SJCRH30 (cell line): Measurements from ENCODE around the gene GABARAPL1. TPM values are rescaled to one million over a fixed set of nuclear protein-coding genes. Genes with fewer than 3 reads are reported as not detected.
A peak's percentile ranks its signal among the peaks of the same experiment; 100 is the strongest.

ENCODE experiments used
- DNase-seq, 2 experiments: peaks; one replicate each; pipeline ENCODE4 v3.0.0-alpha.2; 2015 to 2020
- H3K27ac ChIP-seq: fragments of 250-450 bp; sonication (Bioruptor Pico); 2 replicates; pipeline ENCODE4 v1.5.1; 2020; ENCODE audit warnings: mild to moderate bottlenecking, moderate library complexity
- H3K27me3 ChIP-seq: fragments of 250-450 bp; sonication (Bioruptor Pico); 2 replicates; pipeline ENCODE4 v1.5.1; 2020; ENCODE audit warnings: mild to moderate bottlenecking, moderate library complexity
- H3K36me3 ChIP-seq: fragments of 250-450 bp; sonication (Bioruptor Pico); 2 replicates; pipeline ENCODE4 v1.5.1; 2020; ENCODE audit warnings: mild to moderate bottlenecking, moderate library complexity
- H3K4me1 ChIP-seq: fragments of 250-450 bp; sonication (Bioruptor Pico); 2 replicates; pipeline ENCODE4 v1.5.1; 2020; ENCODE audit warnings: mild to moderate bottlenecking, moderate library complexity
- H3K4me3 ChIP-seq: fragments of 250-450 bp; sonication (Bioruptor Pico); 2 replicates; pipeline ENCODE4 v1.5.1; 2020; ENCODE audit warnings: mild to moderate bottlenecking, moderate library complexity
- H3K9me3 ChIP-seq: fragments of 250-450 bp; sonication (Bioruptor Pico); replicated peaks from 2 replicates; pipeline ENCODE4 v1.5.1; 2020; ENCODE audit warnings: mild to moderate bottlenecking, moderate library complexity
- total RNA-seq: library from RNA; depleted of rRNA; stranded (reverse); fragments of >200 nt; shearing (Covaris generic); gene quantifications from 2 replicates; pipeline ENCODE4 v1.2.3, GENCODE V29; 2014

The GABARAPL1 gene
- total RNA-seq, 1 experiment from 2014 or later: 35.0 TPM

DNA sequence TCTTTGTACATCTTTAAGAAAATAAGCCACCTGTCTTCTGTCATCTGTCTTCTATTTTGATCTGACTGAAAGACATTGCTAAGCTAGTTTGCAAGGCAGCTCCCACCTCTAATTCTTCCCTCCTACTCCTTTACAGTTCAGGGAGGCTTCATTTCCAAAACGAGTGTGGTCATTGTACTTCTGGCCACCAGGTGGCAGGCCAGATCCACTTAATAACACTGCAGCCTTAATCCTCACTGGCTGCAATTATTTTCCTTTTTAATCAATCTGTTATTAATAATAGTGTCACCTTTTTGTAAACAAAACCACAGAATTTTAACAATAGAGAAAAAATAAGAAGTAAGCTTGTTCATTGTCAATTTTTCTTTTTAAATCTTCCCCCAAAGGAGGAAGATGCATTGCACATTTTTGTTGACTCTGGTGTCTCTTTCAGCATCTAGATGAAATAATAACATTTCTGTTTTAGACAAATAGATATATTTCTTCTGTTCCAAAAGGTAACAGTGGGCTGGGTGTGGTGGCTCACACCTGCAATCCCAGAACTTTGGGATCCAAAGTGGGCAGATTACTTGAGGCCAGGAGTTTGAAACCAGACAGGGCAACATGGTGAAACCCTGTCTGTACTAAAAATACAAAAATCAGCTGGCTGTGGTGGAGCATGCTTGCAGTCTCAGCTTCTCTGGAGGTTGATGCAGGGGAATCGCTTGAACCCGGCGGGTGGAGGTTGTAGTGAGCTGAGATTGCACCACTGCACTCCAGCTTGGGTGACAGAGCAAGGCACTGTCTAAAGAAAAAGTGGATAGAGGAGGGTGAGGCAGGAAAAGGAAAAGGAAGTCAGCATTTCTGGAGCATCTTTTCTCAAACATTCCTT lies 23.3 kb downstream of the GABARAPL1 start:
- Histone ChIP-seq H3K27me3 (no peaks in the 10 kb centered on the region), H3K36me3 (no peaks in the 10 kb centered on the region), H3K9me3 (no peaks in the 10 kb centered on the region), H3K4me1 (no peaks in the 10 kb centered on the region), H3K4me3 (no peak overlapping the region), H3K27ac (no peak overlapping the region)
- DNase-seq: peak in 1 of 2 experiments; percentile 61

GRCh38 chr12:10236720-10237119 lies 24.0 kb downstream of the GABARAPL1 start:
- Histone ChIP-seq H3K4me1 (no peaks in the 10 kb centered on the region), H3K9me3 (no peaks in the 10 kb centered on the region), H3K27me3 (no peaks in the 10 kb centered on the region), H3K4me3 (no peak overlapping the region), H3K36me3 (no peaks in the 10 kb centered on the region), H3K27ac (no peak overlapping the region)
- DNase-seq: no peak

DNA sequence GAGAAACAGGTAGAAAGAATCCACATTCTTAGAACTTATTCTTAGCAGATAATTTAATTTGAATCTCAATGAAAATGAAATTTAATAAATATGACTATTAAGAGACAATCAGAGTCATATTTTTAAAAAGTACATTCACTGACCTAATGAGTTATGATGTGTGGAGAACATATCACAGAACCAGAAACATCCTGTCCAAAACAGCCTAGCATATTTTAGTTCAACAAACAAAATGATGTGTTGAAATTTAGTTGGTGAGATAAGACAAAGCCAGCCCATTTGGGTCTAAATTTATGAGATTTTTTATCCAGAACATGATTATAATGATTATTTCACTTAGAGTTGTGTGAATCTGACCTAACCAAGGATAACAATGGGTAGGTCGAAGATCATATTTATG lies 25.8 kb downstream of the GABARAPL1 start:
- DNase-seq: no peak
- Histone ChIP-seq H3K9me3 (no peaks in the 10 kb centered on the region), H3K27ac (no peak overlapping the region), H3K27me3 (no peaks in the 10 kb centered on the region), H3K4me3 (no peak overlapping the region), H3K4me1 (no peaks in the 10 kb centered on the region), H3K36me3 (no peaks in the 10 kb centered on the region)

- no peak for DNase-seq
- Histone ChIP-seq H3K36me3 (no peaks in the 10 kb centered on the region), H3K27me3 (no peaks in the 10 kb centered on the region), H3K9me3 (no peaks in the 10 kb centered on the region), H3K4me3 (no peak overlapping the region), H3K27ac (no peak overlapping the region), H3K4me1 (no peaks in the 10 kb centered on the region)
Observed at GRCh38 chr12:10241290-10241689, 28.6 kb downstream of the GABARAPL1 start.

- DNase-seq: no peak
- no peak overlapping the region for H3K4me3 ChIP-seq
- no peaks in the 10 kb centered on the region for H3K36me3 ChIP-seq
- no peaks in the 10 kb centered on the region for H3K4me1 ChIP-seq
- H3K27me3 ChIP-seq: no peaks in the 10 kb centered on the region
- H3K27ac ChIP-seq: no peak overlapping the region
- H3K9me3 ChIP-seq: no peaks in the 10 kb centered on the region
Observed at GRCh38 chr12:10241727-10242126, 29.1 kb downstream of the GABARAPL1 start.

DNA sequence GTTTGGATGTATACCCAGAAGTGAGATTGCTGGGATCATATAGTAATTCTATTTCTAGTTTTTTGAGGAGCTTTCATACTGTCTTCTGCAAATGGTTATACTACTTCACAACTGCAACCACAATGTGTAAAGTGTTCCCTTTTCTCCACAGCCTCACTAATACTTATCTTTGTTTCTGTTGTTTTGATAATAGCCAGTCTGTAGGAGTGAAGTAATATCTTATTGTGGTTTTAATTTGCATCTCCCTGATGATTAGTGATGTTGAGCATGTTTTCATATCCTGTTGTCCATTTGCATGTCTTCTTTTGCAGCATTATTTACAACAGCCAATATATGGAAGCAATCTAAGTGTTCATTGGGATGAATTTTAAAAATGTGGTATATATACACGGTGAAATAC lies 29.9 kb downstream of the GABARAPL1 start:
- no peaks in the 10 kb centered on the region for H3K4me1 ChIP-seq
- H3K36me3 ChIP-seq: no peaks in the 10 kb centered on the region

GRCh38 chr12:10243818-10244520 lies 31.3 kb downstream of the GABARAPL1 start:
- H3K27me3 ChIP-seq: no peaks in the 10 kb centered on the region
- no peak for DNase-seq
- H3K4me3 ChIP-seq: no peak overlapping the region
- H3K4me1 ChIP-seq: no peaks in the 10 kb centered on the region
- H3K9me3 ChIP-seq: no peaks in the 10 kb centered on the region
- no peak overlapping the region for H3K27ac ChIP-seq
- no peaks in the 10 kb centered on the region for H3K36me3 ChIP-seq

More for the DNA sequence above, 29.9 kb downstream of the GABARAPL1 start:
- H3K9me3 ChIP-seq: no peaks in the 10 kb centered on the region
- DNase-seq: no peak
- H3K27me3 ChIP-seq: no peaks in the 10 kb centered on the region
- H3K4me3 ChIP-seq: no peak overlapping the region
- no peak overlapping the region for H3K27ac ChIP-seq

DNA sequence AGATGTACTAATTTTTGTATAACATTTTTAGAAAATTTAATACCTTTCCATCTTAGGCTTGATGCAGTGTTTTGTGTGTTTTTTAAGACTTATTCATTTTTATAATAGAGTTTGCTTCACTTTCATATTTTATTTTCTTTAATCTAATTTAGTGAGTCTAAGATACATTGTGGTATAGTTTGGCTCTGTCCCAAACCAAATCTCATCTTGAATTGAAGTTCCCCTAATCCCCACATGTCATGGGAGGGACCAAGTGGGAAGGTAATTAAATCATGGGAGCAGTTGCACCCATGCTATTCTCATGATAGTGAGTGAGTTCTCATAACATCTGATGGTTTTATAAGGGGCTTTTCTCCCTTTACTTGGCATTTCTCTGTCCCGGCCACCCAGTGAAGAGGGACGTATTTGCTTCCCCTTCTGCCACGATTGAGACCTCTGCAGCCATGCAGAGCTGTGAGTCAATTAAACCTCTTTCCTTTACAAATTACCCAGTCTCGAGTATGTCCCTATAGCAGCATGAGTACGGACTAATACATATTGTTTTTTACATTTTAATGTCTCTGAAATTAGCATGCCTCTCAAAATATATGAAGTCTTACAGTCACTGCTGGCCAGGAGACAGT lies 34.9 kb downstream of the GABARAPL1 start:
- Histone ChIP-seq H3K4me3 (no peak overlapping the region), H3K27me3 (no peaks in the 10 kb centered on the region)
- DNase-seq: peak in 1 of 2 experiments; percentile 23

GRCh38 chr12:10249690-10250455 lies 37.2 kb downstream of the GABARAPL1 start:
- H3K4me1 ChIP-seq: no peaks in the 10 kb centered on the region; the same call in 1 of the 2 replicates
- no peaks in the 10 kb centered on the region for H3K27me3 ChIP-seq
- no peaks in the 10 kb centered on the region for H3K9me3 ChIP-seq
- no peaks in the 10 kb centered on the region for H3K36me3 ChIP-seq
- peak; percentile 16 to 72 for DNase-seq
- H3K27ac ChIP-seq: no peak overlapping the region
- no peak overlapping the region for H3K4me3 ChIP-seq

More for the DNA sequence above, 34.9 kb downstream of the GABARAPL1 start:
- H3K4me1 ChIP-seq: no peaks in the 10 kb centered on the region; the same call in 1 of the 2 replicates
- H3K36me3 ChIP-seq: no peaks in the 10 kb centered on the region
- H3K27ac ChIP-seq: no peak overlapping the region
- H3K9me3 ChIP-seq: no peaks in the 10 kb centered on the region

- no peak for DNase-seq
- Histone ChIP-seq H3K4me1 (no peaks in the 10 kb centered on the region; the same call in 1 of the 2 replicates), H3K36me3 (no peaks in the 10 kb centered on the region), H3K9me3 (no peaks in the 10 kb centered on the region), H3K27me3 (no peaks in the 10 kb centered on the region), H3K27ac (no peak overlapping the region), H3K4me3 (no peak overlapping the region)
Observed at GRCh38 chr12:10251669-10252068, 39.0 kb downstream of the GABARAPL1 start.

GRCh38 chr12:10252201-10252600 lies 39.5 kb downstream of the GABARAPL1 start:
- Histone ChIP-seq H3K9me3 (no peaks in the 10 kb centered on the region), H3K36me3 (no peaks in the 10 kb centered on the region), H3K4me3 (no peak overlapping the region), H3K4me1 (no peaks in the 10 kb centered on the region; the same call in 1 of the 2 replicates), H3K27me3 (no peaks in the 10 kb centered on the region), H3K27ac (no peak overlapping the region)
- DNase-seq: no peak

GRCh38 chr12:10256064-10256463 lies 43.4 kb downstream of the GABARAPL1 start:
- no peak for DNase-seq
- Histone ChIP-seq H3K27ac (no peak overlapping the region), H3K36me3 (no peaks in the 10 kb centered on the region), H3K4me3 (no peak overlapping the region), H3K9me3 (no peaks in the 10 kb centered on the region), H3K27me3 (no peaks in the 10 kb centered on the region), H3K4me1 (no peaks in the 10 kb centered on the region)

DNA sequence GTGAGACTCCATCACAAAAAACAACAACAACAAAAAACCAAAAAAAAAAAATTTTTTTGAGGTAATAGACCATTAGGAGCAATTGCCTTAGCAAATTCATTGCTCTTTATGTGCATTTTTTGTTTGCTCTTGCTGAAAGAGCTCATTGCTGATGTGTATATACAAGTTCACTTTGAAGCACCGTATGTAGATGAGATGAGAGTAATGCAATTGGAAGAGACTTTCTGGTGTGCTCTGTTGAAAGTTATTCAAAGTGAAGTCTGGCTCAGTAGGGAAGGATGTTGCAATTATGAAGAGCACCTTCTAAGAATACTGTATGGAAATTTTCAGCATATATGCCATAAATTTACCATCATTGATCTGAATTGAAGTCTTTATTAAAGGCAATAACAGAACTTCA lies 48.2 kb downstream of the GABARAPL1 start:
- Histone ChIP-seq H3K27me3 (no peaks in the 10 kb centered on the region), H3K4me3 (no peak overlapping the region), H3K36me3 (no peaks in the 10 kb centered on the region), H3K4me1 (no peaks in the 10 kb centered on the region), H3K9me3 (no peaks in the 10 kb centered on the region; the same call in 1 of the 2 replicates), H3K27ac (no peak overlapping the region)
- DNase-seq: no peak

- no peak overlapping the region for H3K27ac ChIP-seq
- no peaks in the 10 kb centered on the region for H3K36me3 ChIP-seq
- no peak overlapping the region for H3K4me3 ChIP-seq
- H3K27me3 ChIP-seq: no peaks in the 10 kb centered on the region
- no peaks in the 10 kb centered on the region; the same call in 1 of the 2 replicates for H3K9me3 ChIP-seq
- no peak for DNase-seq
- H3K4me1 ChIP-seq: no peaks in the 10 kb centered on the region
Observed at GRCh38 chr12:10268037-10268436, 55.4 kb downstream of the GABARAPL1 start.
